Dermis blood vessel endothelial cell (primary cell): ENCODE data around the gene MAP3K20. TPM values are rescaled to one million over a fixed set of nuclear protein-coding genes. Genes with fewer than 3 reads are reported as not detected.
"Not testable (repeated sequence)": the region's sequence is repeated elsewhere in the genome, so short reads cannot be mapped to it uniquely, and the experiment has no call there.

Experiments
- DNase-seq: peaks from one replicate; pipeline ENCODE4 v3.0.0; 2010
- total RNA-seq: library from RNA; depleted of rRNA; stranded (reverse); fragments of >200 nt; gene quantifications from 2 replicates; pipeline ENCODE4 v1.2.3, GENCODE V29; 2014

The MAP3K20 gene
- total RNA-seq, 1 donor from 2014 or later: 31.5 TPM

DNA sequence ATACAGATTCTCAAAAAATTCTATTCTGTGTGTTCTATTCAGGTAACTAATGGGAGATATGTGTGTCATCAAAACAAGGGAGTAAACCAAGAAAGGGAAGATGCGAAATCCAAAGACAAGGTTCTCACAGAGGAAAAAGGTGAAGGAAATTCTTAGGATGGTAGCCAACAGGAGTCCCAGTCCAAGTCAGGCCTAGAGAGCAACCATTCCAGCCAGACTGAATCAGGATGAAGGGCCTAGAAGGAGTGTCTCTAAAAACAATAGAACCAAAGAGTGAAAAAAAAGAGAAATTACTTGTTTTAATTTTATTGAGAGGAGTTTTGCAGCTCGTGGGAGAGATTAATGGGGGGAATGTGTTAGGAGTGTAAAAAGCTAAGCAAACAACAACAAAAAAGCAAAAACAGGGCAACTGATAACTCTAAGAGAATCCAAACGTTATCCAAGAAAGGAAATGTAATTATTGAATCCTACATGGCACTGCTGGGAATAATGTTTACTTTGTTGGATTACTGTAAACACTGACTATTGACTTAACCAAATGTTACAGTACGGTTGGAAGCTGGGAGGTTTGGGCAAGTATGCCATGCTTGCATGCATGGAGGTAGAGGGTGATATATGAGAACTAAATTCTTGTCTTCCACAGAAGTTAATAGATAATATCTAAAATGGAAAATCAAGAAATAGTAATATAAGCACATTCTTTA is 12.3 kb downstream of the MAP3K20 start:
- no peak for DNase-seq

- DNase-seq: peak; percentile 35
Measured at GRCh38 chr2:173090276-173090877, 14.7 kb downstream of the MAP3K20 start.

DNA sequence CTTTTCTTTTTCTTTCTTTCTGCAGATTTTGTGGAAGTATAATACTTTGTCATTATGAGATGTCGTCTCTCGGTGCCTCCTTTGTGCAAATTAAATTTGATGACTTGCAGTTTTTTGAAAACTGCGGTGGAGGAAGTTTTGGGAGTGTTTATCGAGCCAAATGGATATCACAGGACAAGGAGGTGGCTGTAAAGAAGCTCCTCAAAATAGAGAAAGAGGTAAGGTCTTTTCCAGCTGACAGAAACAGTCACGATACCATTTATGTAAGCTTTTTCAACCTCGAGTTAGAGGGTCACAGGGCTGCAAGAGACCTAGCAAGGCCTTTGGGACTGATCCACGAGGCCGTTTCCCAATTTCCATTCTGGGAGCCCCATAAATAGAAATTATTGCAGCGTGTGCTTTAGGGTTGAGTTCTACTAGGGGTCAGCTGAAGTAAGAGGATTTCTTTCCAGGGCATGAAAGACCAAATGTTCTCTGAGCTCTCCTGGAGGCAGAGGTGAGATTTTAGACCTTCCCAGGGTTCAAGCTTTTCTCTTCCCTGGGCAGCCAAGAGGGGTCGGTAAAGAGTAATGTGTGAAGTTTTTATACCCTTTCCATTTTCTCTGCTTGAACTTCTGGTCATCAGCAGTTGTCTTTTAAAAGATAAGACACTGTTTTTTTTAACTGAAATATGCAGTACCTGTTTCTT is 15.5 kb downstream of the MAP3K20 start:
- no peak for DNase-seq

DNA sequence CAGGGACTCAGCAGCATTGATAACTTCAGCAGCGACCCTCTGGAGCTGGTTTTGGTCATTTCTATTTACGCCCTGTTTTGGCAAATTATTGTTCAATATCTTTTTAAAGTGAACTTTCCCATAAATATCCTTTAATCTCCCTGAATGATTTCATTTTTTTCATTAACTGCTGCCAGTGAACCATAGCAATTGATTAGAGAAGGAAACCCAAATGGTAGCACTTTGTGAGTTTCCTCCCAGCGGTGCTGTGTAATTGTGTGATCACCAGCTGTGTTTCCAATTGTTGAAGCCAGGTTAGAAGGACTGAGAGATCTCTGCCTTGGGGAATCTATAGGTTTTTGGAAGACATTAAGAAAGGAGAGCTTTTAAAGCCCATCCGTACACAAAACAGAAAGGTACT is 16.3 kb downstream of the MAP3K20 start:
- DNase-seq: no peak

DNA sequence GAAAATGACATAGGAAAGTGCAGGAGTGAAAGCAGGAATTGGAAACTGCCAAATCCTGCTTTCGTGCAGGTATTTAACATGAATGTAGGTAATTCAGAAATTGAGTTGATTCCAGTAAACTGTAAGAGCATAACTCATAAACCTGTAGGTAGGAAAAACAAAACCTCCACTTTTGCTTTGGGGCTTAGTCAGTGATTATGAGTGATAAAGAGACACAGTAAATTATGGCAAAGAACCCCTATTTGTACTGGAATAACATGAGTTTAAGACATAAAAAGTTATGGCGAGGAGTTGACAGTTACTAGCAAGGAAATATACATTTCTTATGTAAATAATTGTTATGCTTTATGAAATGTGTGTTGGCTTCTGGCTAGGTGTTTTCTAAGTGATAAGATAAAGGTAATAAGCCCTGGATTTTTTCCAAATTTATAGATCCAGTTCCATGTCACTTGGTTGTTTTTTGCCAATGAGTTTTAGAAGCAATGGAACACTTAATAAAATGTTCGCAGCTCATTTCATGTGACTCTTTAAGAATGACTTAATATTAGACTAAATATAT is 17.3 kb downstream of the MAP3K20 start:
- DNase-seq: no peak

DNA sequence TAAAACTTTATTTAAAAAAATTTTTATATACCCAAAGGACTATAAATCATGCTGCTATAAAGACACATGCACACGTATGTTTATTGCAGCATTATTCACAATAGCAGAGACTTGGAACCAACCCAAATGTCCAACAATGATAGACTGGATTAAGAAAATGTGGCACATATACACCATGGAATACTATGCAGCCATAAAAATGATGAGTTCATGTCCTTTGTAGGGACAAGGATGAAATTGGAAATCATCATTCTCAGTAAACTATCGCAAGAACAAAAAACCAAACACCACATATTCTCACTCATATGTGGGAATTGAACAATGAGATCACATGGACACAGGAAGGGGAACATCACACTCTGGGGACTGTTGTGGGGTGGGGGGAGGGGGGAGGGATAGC is 18.0 kb downstream of the MAP3K20 start:
- not testable (repeated sequence) for DNase-seq

GRCh38 chr2:173094731-173095130 is 19.1 kb downstream of the MAP3K20 start:
- DNase-seq: no peak

DNA sequence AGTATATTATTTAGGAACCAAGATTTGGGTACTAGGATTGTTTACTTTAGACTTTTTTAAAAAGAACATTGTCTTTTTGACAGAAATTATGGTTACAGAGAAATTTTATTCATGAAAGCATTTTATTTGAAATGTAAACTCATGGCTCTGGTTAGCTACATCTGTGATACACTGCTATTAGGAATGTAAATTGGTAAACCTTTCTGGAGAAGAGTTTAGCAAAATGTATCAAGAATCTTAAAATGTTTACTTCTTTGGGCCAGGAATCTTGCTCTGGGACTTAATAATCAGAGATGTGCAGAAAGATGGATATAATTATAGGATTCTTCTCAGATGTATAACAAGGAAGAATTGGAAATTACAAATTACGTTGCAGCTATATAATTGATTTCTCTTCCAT is 19.7 kb downstream of the MAP3K20 start:
- no peak for DNase-seq

DNA sequence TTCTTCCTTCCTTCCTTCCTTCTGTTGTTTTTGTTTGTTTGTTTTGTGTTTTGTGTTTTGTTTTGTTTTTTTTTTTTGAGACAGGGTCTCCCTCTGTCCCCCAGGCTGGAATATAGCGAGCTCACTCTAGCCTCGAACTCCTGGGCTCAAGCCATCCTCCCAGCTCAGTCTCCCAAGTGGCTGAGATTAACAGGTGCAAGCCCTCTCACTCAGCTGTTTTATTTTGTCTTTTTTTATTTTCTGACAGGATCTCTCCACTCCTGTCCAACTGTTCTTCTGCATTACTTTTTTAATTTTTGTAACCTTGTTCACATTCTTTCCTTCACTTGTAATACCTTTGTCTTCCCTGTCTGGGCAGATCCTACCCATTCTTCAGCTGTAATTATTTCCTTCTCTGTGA is 23.6 kb downstream of the MAP3K20 start:
- no peak for DNase-seq

DNA sequence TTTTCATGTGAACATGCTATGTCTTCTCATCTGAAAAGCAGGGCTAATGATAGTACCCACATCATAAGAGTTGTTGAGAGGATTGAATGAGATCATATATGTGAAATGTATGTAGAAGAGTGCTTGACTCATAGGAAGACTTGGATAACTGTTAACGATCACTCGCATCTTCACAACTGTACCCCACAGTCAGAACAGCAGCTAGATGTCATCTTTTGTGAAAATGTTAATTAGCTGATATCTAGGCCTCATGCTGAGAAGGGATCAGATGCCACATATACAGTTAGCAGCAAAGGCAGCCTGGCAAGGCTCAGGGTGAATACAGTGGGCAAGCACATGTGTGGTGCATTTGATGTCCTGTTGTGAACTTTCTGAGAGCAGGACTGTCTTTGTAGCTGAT is 24.2 kb downstream of the MAP3K20 start:
- DNase-seq: no peak

- DNase-seq: peak; percentile 36
Measured at GRCh38 chr2:173101687-173102086, 26.0 kb downstream of the MAP3K20 start.

DNA sequence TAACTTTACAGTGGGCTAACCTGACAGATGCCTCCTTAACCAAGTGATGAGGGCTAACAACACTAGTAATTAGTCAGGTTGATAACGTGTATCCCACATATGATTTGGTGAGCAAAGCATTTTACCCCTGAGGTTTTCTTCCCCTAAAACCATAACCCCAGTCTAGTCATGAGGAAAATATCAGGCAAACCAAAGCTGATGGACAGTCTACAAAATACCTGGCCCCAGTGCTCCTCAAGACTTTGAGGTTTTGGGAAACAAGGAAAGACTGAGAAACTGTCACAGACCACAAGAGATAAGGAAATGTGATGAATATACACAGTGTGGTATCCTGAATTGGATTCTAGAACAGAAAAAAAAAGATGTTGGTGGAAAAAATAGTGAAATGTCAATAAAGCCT is 28.5 kb downstream of the MAP3K20 start:
- no peak for DNase-seq

- no peak for DNase-seq
Measured at GRCh38 chr2:173106959-173107628, 31.4 kb downstream of the MAP3K20 start.

GRCh38 chr2:173107629-173108022 is 32.0 kb downstream of the MAP3K20 start:
- DNase-seq: no peak

DNA sequence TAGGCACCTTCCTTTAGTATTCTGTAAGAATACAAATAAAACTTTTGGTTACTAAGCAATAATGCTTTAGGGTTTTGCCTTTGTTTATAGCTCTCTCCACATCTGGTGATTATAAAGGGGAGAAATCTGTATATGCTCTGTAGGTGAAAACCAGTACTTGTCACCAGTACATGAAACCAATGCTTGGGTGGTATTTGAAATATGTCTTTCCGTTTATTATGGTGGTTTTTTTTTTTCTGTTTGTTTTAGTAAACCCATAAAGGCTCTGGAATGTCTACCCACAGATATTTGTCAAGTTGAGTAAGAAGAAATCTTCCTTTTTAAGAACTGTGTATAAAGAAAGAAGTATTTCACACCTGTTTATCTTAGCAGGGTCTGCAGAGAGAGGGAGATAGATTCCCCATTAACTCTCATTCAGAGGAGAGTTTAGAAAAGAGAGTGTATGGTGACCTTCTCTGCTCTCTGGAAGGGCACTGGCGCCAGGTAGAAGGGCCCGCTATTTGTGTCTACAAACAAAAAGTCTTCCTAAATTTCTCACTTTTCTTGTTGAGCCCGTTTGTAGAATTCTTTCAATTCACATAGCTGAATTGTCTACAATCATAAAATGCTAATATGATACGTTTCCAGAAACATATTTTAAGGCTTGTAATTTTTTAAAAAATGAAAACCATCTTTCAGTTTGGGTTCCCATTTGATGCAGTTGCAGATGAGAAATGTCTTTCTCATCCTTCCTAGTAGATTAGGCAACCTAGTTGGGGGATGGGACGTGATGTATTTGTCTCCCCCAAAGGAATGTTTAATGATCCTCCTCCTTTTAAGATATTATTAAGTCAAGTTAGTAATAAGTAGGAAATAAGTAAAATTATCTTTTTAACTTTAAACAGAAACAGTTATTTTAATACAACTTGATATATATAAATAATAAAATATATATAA is 33.9 kb downstream of the MAP3K20 start:
- no peak for DNase-seq

DNA sequence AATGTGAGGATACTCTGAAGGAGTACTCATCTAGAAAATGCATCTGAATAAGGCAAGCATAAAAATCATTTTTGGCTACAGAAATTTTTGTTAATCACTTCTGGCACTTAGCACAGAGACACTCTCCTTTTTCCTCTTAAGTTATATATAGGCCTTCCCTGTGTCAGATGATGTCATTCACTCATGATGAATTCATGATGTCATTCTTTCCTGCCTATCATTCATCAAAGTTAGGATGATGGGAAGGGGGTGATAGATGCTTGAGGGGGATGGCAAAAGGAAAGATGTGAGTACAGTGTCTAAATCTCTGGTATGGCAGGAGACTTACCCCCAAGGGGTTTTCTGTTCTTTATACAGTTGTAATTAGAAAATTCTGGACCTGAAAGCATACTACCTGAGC is 42.0 kb downstream of the MAP3K20 start:
- DNase-seq: no peak

DNA sequence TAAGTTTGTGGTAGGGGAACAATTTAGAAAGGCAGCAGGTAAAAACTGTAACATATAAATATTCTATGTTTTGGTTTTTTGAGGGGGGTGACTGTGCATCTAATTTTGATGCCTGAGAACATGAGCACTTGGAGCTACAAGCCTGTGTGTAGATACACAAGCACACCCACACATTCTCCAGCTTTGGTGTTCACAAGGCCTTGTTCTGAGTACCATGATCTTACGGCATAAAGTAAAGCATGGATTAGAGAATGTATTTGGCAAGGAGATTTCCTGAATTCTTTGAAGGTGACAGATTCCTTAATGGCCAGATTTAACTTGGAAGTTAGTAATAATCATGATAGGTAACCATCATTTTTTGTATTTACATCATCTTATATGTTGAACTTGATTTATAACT is 42.7 kb downstream of the MAP3K20 start:
- no peak for DNase-seq

- DNase-seq: peak; percentile 14
Measured at GRCh38 chr2:173119069-173119807, 43.6 kb downstream of the MAP3K20 start.

DNA sequence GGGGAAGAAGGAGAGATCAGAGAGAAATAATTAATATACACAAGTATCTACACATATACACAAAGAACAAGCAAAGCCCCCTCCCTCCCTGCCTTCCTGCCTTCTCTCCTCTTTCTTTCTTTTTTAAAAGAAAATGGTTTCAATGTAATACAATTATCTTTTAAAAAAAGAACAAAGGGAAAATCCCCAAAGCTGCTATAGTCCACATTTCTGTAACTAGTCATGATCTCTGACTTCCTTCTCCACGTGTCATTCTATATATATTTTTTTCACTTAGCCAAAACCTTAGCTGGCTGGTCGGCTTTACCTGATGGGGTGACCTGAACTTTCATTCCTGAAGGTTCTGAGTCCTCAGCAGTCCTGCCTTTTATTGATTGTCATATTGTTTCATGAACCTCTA is 44.3 kb downstream of the MAP3K20 start:
- DNase-seq: no peak

- DNase-seq: no peak
Measured at GRCh38 chr2:173122936-173123335, 47.3 kb downstream of the MAP3K20 start.

GRCh38 chr2:173124441-173124840 is 48.8 kb downstream of the MAP3K20 start:
- peak; percentile 35 for DNase-seq
